HG02870 (cell line): ENCODE results near the gene PPP2R5E.
"Not testable (repeated sequence)": the region's sequence is repeated elsewhere in the genome, so short reads cannot be mapped to it uniquely, and the experiment has no call there.

Source experiments
- ATAC-seq: cut with Tn5 transposase; IDR thresholded peaks from one replicate; pipeline ENCODE4 v1.9.1; 2021; ENCODE audit warnings: mild to moderate bottlenecking, moderate library complexity; ENCODE audit not compliant: unreplicated experiment

PPP2R5E gene

GRCh38 chr14:63387711-63388110, 155.5 kb downstream of the PPP2R5E start:
- no peak for ATAC-seq

GRCh38 chr14:63383776-63384367, 159.3 kb downstream of the PPP2R5E start:
- ATAC-seq: peak; percentile 97

- ATAC-seq: no peak
Measured at GRCh38 chr14:63378444-63378843, 164.7 kb downstream of the PPP2R5E start.

- no peak for ATAC-seq
Measured at GRCh38 chr14:63375769-63376168, 167.4 kb downstream of the PPP2R5E start.

- ATAC-seq: not testable (repeated sequence)
Measured at GRCh38 chr14:63371613-63372012, 171.6 kb downstream of the PPP2R5E start.

GRCh38 chr14:63371033-63371432, 172.1 kb downstream of the PPP2R5E start:
- no peak for ATAC-seq

GRCh38 chr14:63367742-63368364, 175.3 kb downstream of the PPP2R5E start:
- ATAC-seq: no peak

DNA sequence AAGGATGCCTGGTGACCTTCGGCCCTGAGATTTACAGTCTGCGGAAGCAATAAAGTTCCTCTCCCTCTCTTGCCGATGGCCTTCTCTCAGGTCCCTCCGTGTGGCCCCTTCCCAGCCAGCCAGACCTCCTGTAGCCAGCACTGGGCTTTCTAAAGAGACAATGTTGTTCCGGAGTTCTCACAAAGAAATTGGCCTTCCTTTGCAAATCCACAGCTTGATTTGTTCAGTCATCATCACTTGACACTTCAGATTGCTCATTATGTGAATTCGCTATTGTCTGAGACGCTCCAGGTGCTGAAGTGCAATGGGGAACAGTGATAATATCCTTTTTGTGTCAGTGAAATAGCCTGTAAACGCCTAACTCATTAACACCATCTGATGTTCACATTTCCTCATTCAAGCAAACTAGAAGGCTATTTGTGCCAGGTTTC, 180.8 kb downstream of the PPP2R5E start:
- ATAC-seq: no peak

- no peak for ATAC-seq
Measured at GRCh38 chr14:63361790-63362189, 181.4 kb downstream of the PPP2R5E start.

DNA sequence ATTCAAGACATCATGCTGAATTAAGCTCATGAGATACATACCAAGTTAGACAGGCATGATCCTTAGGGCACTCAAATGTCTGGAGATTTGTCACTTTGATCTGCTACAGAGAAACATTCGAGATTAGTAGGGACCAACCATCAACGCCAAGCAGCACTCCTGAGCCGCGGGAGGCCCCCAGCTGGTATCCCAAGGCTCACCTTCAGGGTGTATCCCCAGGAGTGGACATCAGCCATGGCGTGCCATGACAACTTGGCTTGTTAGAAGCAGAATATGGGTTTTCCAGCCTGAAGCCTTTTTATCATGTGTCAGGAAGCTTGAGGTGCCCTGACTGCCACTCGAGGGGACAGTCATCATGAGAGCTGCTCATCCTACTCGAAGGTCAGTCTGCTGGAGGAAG, 185.3 kb downstream of the PPP2R5E start:
- no peak for ATAC-seq

GRCh38 chr14:63345826-63346225, 197.4 kb downstream of the PPP2R5E start:
- no peak for ATAC-seq

- no peak for ATAC-seq
Measured at GRCh38 chr14:63344336-63344735, 198.8 kb downstream of the PPP2R5E start.

GRCh38 chr14:63343878-63344277, 199.3 kb downstream of the PPP2R5E start:
- no peak for ATAC-seq

- no peak for ATAC-seq
Measured at GRCh38 chr14:63342371-63342770, 200.8 kb downstream of the PPP2R5E start.

DNA sequence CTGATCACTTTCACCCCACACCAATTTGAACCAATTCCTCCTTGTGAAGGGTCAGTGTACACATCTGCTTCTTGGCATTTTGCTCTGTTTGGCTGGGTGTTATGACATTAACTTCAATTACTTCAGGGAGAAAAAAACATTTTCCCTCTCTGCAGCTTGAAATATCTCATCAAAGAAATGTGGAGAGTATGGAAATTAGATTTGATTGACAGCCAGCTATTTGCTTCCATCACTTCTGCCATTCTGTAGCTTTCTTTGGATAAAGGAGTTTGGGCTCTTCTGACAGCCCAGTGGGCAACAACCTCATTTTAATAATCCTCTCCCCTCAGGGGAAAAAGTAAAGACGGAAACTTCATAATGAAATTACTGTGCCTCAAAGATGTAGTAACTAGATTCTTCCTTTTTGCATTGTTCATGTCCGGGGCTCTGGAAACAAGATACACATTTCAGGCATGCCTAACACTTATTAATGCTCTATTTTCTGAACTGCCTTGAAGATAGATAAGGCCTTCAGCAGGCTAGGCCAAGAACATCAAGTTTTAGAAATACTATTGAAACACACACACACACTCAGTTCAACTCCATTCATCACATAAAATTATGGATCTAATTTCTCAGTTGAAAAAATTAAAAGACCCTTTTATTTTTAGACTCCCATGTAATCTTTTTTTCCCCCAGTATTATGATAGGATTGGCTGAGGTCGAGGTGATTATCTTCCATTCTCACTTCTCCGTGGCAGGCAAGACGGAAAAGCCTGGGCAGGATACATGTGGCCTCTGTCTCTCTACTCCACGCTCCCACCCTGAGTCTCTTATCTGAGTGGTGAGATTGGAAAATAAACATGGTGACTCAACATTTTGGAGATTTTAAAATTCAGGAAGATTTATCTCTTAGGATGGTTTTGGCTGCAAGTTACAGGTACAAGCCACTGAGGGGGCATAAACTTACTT, 214.1 kb downstream of the PPP2R5E start:
- no peak for ATAC-seq

GRCh38 chr14:63326840-63327239, 216.3 kb downstream of the PPP2R5E start:
- no peak for ATAC-seq

DNA sequence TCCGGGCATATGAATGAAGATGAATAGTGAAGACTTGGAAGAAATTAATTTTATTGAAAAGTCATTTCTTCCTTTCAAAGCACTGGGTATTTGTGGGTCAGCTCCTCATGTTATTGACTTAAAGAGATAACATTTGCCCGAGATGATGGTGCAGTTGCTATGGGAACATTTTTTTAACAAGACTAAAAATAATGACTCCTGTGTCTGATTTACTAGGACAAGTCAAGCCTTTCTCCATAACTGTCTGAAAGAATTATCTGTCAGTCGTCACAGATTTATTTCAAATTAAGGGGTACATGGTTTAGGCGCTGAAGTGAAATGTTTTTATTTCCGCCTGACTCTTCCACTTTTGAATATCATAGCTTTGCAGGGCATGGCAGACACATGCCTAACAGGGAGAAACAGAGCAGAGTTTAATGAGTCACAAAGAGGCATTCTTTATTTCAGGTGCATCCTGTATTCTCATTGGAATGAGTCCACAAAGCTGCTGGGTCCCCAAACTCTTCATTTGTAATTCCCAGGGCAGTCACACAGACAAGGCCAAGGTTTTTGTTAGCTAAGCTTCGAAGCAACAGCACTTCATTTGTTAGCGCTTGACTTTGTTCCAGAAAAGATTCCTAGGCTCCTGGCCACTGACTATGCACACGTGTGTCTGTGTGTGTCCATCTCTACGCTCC, 220.1 kb downstream of the PPP2R5E start:
- no peak for ATAC-seq

DNA sequence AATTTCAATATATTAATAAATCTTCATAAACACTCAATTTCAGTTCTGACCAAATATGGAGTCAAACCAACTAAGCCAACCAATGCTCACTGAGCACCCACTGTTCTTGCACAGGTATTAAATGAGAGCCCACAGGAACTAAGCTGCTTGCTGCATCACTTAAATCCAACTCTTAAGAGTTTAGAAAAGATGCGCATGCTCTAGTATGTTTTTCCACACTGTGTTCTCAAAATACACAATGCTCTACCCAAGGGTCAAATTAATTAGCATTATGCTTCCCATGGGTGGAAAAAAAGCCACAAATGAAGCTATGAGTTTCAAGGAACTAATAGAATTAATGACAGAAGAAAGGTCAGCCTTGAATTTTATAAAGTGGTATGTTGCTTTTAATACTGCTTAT, 220.7 kb downstream of the PPP2R5E start:
- ATAC-seq: no peak
